Choroid plexus epithelial cell (primary cell): ENCODE data around the gene MAP4.

Experiments
- DNase-seq: peaks from one replicate; pipeline ENCODE4 v3.0.0-alpha.2; 2010; ENCODE audit warnings: low read depth
- H3K4me3 ChIP-seq: 2 replicates; pipeline ENCODE4 v1.5.1; 2011; ENCODE audit warnings: low read depth, mild to moderate bottlenecking, control low read depth, low read length, moderate library complexity
- TF ChIP-seq, protein P1 (sequence below): conservative IDR thresholded peaks from 2 replicates; pipeline ENCODE4 v1.5.1; 2011; ENCODE audit warnings: low read depth, mild to moderate bottlenecking, control low read depth, inconsistent platforms, low read length, moderate library complexity

The MAP4 gene

DNA sequence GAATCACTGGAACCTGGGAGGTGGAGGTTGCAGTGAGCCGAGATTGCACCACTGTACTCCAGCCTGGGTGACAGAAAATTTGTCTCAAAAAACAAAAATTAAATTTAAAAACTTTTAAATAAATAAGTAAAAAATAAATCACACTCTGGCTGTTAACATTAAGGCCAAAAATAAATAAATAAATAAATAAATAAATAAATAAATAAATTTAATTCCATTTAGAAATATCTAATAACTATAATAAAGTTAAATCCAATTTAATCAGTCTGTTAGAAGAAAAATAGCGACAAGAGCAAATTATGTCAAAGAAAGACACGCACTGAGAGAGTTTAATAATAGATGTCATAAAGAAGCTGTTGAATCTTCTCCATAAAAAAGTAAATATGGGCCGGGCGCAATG is 13.4 kb downstream of the MAP4 start:
- TF ChIP-seq, protein P1, sequence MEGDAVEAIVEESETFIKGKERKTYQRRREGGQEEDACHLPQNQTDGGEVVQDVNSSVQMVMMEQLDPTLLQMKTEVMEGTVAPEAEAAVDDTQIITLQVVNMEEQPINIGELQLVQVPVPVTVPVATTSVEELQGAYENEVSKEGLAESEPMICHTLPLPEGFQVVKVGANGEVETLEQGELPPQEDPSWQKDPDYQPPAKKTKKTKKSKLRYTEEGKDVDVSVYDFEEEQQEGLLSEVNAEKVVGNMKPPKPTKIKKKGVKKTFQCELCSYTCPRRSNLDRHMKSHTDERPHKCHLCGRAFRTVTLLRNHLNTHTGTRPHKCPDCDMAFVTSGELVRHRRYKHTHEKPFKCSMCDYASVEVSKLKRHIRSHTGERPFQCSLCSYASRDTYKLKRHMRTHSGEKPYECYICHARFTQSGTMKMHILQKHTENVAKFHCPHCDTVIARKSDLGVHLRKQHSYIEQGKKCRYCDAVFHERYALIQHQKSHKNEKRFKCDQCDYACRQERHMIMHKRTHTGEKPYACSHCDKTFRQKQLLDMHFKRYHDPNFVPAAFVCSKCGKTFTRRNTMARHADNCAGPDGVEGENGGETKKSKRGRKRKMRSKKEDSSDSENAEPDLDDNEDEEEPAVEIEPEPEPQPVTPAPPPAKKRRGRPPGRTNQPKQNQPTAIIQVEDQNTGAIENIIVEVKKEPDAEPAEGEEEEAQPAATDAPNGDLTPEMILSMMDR, result no peak
- DNase-seq, result no peak
- H3K4me3 ChIP-seq, result no peak overlapping the region

DNA sequence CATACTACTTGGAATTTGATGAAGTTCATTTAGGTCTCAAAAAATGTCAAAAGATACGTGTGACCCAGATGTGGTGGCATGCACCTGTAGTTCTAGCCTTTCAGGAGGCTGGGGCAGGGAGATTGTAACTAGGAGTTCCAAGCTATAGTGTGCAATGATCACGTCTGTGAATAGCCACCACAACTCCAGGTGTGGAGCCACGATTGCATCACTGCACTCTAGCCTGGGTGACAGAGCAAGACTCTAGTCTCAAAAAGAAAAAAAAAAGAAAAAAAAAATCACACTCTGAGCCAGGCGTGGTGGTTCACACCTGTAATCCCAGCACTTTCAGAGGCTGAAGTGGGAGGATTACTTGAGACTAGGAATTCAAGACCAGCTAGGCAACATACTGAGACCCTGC is 14.2 kb downstream of the MAP4 start:
- H3K4me3 ChIP-seq, result no peak overlapping the region
- DNase-seq, result no peak
- TF ChIP-seq, protein P1, result no peak

DNA sequence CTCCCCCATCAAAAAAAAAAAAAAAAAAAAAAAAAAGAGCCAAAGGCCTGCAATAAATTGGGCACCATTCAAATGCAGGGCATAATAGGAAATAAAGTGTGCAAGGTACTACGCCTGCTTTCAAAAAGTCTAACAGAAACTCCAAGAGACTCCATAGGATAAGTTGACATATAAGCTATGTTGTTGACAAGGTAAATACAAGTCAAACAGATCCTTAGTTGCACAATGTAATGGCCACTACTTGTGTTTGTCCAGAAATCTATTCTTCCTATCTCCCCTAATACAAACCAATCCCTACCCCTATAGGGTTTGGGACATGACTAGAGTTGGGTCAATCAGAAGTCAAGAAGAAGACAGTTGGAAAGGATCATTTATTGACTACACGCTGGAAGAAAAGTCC is 16.0 kb downstream of the MAP4 start:
- no peak for DNase-seq
- TF ChIP-seq, protein P1, result no peak
- H3K4me3 ChIP-seq, result no peak overlapping the region

DNA sequence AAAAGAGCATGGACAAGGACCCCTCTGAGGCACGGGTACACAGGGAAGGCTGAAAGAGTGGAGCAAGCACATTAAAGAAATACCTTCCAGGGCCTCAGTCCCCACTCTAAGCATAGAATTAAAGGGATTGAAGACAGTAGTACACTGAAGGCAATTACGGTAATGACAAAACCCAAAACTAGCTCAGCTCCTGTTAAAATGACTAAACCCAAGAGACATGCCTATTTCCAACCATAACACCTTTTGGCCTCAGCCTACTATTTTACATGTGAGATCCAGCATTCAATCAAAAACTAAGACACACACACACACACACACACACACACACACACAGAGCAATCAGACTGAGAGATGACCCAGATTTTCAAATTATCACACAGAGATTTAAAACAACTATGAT is 19.8 kb downstream of the MAP4 start:
- DNase-seq, result no peak
- TF ChIP-seq, protein P1, result no peak
- no peak overlapping the region for H3K4me3 ChIP-seq

DNA sequence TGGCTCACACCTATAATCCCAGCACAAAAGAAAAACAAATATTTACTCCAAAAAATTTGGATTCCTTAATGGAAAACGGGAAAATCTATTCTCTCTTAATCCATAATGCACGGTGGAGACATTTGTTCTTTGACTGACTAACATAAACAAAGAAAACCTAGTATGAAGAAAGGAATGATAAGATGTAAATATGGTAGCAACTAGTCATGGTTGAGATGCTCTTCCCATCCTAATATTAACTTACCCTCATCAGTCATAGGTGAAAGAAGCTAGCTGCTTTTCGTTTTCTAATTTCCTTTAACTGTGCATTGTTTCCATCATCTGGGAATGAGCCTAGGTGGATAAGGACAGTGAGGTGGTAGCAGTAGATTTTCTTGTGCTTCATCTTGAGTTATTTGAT is 22.0 kb downstream of the MAP4 start:
- TF ChIP-seq, protein P1, result no peak
- no peak for DNase-seq
- H3K4me3 ChIP-seq, result no peak overlapping the region

DNA sequence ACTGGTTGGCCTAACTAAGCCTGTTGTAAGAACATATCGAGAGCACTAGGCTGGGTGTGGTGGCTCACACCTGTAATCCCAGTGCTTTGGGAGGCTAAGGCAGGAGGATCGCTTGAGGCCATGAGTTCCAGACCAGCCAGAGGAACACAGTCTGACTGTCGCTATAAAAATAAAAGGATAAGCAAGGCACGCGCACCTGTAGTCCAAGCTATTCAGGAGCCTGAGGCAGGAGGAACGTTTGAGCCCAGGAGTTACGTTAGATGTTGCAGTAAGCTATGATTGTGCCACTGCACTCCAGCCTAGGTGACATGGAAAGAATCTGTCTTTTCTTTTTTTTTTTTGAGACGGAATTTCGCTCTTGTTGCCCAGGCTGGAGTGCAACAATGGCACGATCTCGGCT is 24.9 kb downstream of the MAP4 start:
- no peak overlapping the region for H3K4me3 ChIP-seq
- TF ChIP-seq, protein P1, result no peak
- DNase-seq, result no peak

DNA sequence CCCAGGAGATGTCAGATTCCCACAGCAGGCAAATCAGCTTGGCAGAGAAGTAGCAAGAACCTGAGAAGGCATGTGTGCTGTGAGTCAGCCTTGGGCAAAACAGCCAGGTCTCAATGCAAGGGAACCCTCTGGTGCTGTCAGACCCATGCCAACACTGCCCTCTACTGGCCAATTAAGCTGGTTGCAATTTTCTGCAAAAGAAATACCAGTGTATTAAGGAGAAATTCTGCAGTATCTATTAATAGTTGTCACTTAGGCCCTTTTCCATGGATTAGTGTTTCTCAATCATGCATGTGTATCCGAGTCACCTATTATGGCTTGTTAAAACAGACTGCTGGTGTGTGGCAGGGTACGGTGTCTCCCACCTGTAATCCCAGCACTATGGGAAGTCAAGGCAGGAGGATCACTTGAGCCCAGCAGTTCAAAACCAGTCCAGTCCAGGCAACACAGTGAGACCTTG is 26.2 kb downstream of the MAP4 start:
- no peak overlapping the region for H3K4me3 ChIP-seq
- TF ChIP-seq, protein P1, result peak; percentile 90
- DNase-seq, result peak; percentile 98
